SJCRH30 (cell line): ENCODE data around the gene MRPL34. TPM values are rescaled to one million over a fixed set of nuclear protein-coding genes. Genes with fewer than 3 reads are reported as not detected.
A peak's percentile ranks its signal among the peaks of the same experiment; 100 is the strongest.

Experiments
- DNase-seq, 2 experiments: peaks; one replicate each; pipeline ENCODE4 v3.0.0-alpha.2; 2015 to 2020
- H3K27ac ChIP-seq: fragments of 250-450 bp; sonication (Bioruptor Pico); 2 replicates; pipeline ENCODE4 v1.5.1; 2020; ENCODE audit warnings: mild to moderate bottlenecking, moderate library complexity
- H3K27me3 ChIP-seq: fragments of 250-450 bp; sonication (Bioruptor Pico); 2 replicates; pipeline ENCODE4 v1.5.1; 2020; ENCODE audit warnings: mild to moderate bottlenecking, moderate library complexity
- H3K36me3 ChIP-seq: fragments of 250-450 bp; sonication (Bioruptor Pico); 2 replicates; pipeline ENCODE4 v1.5.1; 2020; ENCODE audit warnings: mild to moderate bottlenecking, moderate library complexity
- H3K4me1 ChIP-seq: fragments of 250-450 bp; sonication (Bioruptor Pico); 2 replicates; pipeline ENCODE4 v1.5.1; 2020; ENCODE audit warnings: mild to moderate bottlenecking, moderate library complexity
- H3K4me3 ChIP-seq: fragments of 250-450 bp; sonication (Bioruptor Pico); 2 replicates; pipeline ENCODE4 v1.5.1; 2020; ENCODE audit warnings: mild to moderate bottlenecking, moderate library complexity
- H3K9me3 ChIP-seq: fragments of 250-450 bp; sonication (Bioruptor Pico); replicated peaks from 2 replicates; pipeline ENCODE4 v1.5.1; 2020; ENCODE audit warnings: mild to moderate bottlenecking, moderate library complexity
- total RNA-seq: library from RNA; depleted of rRNA; stranded (reverse); fragments of >200 nt; shearing (Covaris generic); gene quantifications from 2 replicates; pipeline ENCODE4 v1.2.3, GENCODE V29; 2014

The MRPL34 gene
- total RNA-seq, 1 experiment from 2014 or later, result 68.5 TPM

- Histone ChIP-seq H3K9me3 (peaks cover 4% of the 10 kb centered on the region; the same call in 1 of the 2 replicates), H3K27ac (no peak overlapping the region), H3K36me3 (peaks cover 33% of the 10 kb centered on the region), H3K4me3 (no peak overlapping the region), H3K27me3 (no peaks in the 10 kb centered on the region), H3K4me1 (no peaks in the 10 kb centered on the region)
- DNase-seq, result no peak
Measured at GRCh38 chr19:17296273-17296672, 9.4 kb upstream of the MRPL34 start.

GRCh38 chr19:17296976-17297375 lies 8.7 kb upstream of the MRPL34 start:
- Histone ChIP-seq H3K27me3 (no peaks in the 10 kb centered on the region), H3K9me3 (peaks cover 4% of the 10 kb centered on the region; the same call in 1 of the 2 replicates), H3K4me1 (no peaks in the 10 kb centered on the region), H3K27ac (no peak overlapping the region), H3K36me3 (peaks cover 32% of the 10 kb centered on the region), H3K4me3 (no peak overlapping the region)
- no peak for DNase-seq

GRCh38 chr19:17300992-17301619 lies 4.6 kb upstream of the MRPL34 start:
- H3K4me3 ChIP-seq, result no peak overlapping the region
- no peak for DNase-seq
- H3K27ac ChIP-seq, result no peak overlapping the region
- peaks cover 4% of the 10 kb centered on the region; the same call in 1 of the 2 replicates for H3K9me3 ChIP-seq
- peaks cover 13% of the 10 kb centered on the region; the same call in 1 of the 2 replicates for H3K4me1 ChIP-seq
- no peaks in the 10 kb centered on the region for H3K27me3 ChIP-seq
- H3K36me3 ChIP-seq, result peaks cover 18% of the 10 kb centered on the region

- Histone ChIP-seq H3K27ac (peak overlapping the region; percentile 83), H3K36me3 (peaks cover 8% of the 10 kb centered on the region), H3K4me1 (peaks cover 13% of the 10 kb centered on the region; the same call in 1 of the 2 replicates), H3K27me3 (no peaks in the 10 kb centered on the region), H3K9me3 (peaks cover 4% of the 10 kb centered on the region; the same call in 1 of the 2 replicates), H3K4me3 (peak overlapping the region; percentile 83)
- DNase-seq, result peak; percentile 41
Measured at GRCh38 chr19:17302391-17303166, 3.1 kb upstream of the MRPL34 start.

- H3K4me3 ChIP-seq, result peak within 1 kb of the TSS; percentile 83
- 0 out of 2 replicates have a peak, but pooled peaks cover under 1% of the 10 kb centered on the region for H3K9me3 ChIP-seq
- H3K27ac ChIP-seq, result peak within 1 kb of the TSS; percentile 83
- no peaks in the 10 kb centered on the region for H3K27me3 ChIP-seq
- peak; percentile 99 for DNase-seq
- H3K4me1 ChIP-seq, result peaks cover 13% of the 10 kb centered on the region; the same call in 1 of the 2 replicates
- H3K36me3 ChIP-seq, result peaks cover 1% of the 10 kb centered on the region
Measured at GRCh38 chr19:17303167-17303939, 2.3 kb upstream of the MRPL34 start, which contains the start of gene ABHD8. ABHD8 (minus strand) TSS chr19:17303425; CDS start chr19:17301616, 1,809 bp downstream.

- H3K4me3 ChIP-seq, result peak overlapping the region; percentile 83
- no peaks in the 10 kb centered on the region for H3K27me3 ChIP-seq
- H3K27ac ChIP-seq, result peak overlapping the region; percentile 83
- H3K4me1 ChIP-seq, result peaks cover 13% of the 10 kb centered on the region; the same call in 1 of the 2 replicates
- no peaks in the 10 kb centered on the region for H3K9me3 ChIP-seq
- H3K36me3 ChIP-seq, result no peaks in the 10 kb centered on the region; the same call in 1 of the 2 replicates
- DNase-seq, result no peak
Measured at GRCh38 chr19:17303940-17304267, 1.8 kb upstream of the MRPL34 start.

GRCh38 chr19:17304386-17305215 lies 1.1 kb upstream of the MRPL34 start:
- Histone ChIP-seq H3K4me1 (peaks cover 13% of the 10 kb centered on the region; the same call in 1 of the 2 replicates), H3K4me3 (no peak overlapping the region), H3K9me3 (no peaks in the 10 kb centered on the region), H3K27ac (no peak overlapping the region), H3K27me3 (no peaks in the 10 kb centered on the region), H3K36me3 (no peaks in the 10 kb centered on the region)
- no peak for DNase-seq

- Histone ChIP-seq H3K36me3 (no peaks in the 10 kb centered on the region), H3K27ac (no peak overlapping the region)
Measured at GRCh38 chr19:17305216-17305516, 506 bp upstream of the MRPL34 start.

GRCh38 chr19:17306285-17306714 lies 628 bp downstream of the MRPL34 start:
- no peaks in the 10 kb centered on the region for H3K36me3 ChIP-seq
- no peaks in the 10 kb centered on the region for H3K27me3 ChIP-seq
- peaks cover 15% of the 10 kb centered on the region; the same call in 1 of the 2 replicates for H3K4me1 ChIP-seq
- peak overlapping the region; percentile 64 for H3K27ac ChIP-seq
- H3K9me3 ChIP-seq, result no peaks in the 10 kb centered on the region
- no peak for DNase-seq
- H3K4me3 ChIP-seq, result peak overlapping the region; percentile 76

More at GRCh38 chr19:17305216-17305516, 506 bp upstream of the MRPL34 start:
- H3K9me3 ChIP-seq, result no peaks in the 10 kb centered on the region
- no peak overlapping the region for H3K4me3 ChIP-seq
- no peaks in the 10 kb centered on the region for H3K27me3 ChIP-seq
- DNase-seq, result no peak
- peaks cover 13% of the 10 kb centered on the region; the same call in 1 of the 2 replicates for H3K4me1 ChIP-seq

GRCh38 chr19:17307876-17308377 lies 2.3 kb downstream of the MRPL34 start:
- no peaks in the 10 kb centered on the region for H3K9me3 ChIP-seq

GRCh38 chr19:17309198-17309964 lies 3.7 kb downstream of the MRPL34 start, which contains the start of gene DDA1:
DDA1 (plus strand) TSS chr19:17309563; CDS start chr19:17309655, 92 bp downstream.
- Histone ChIP-seq H3K36me3 (peaks cover 8% of the 10 kb centered on the region), H3K27ac (peak within 1 kb of the TSS; percentile 14; the same call in 1 of the 2 replicates), H3K27me3 (no peaks in the 10 kb centered on the region), H3K4me1 (peaks cover 4% of the 10 kb centered on the region; the same call in 1 of the 2 replicates), H3K4me3 (peak within 1 kb of the TSS; percentile 77), H3K9me3 (no peaks in the 10 kb centered on the region)
- DNase-seq, result peak; percentile 100

More at GRCh38 chr19:17307876-17308377, 2.3 kb downstream of the MRPL34 start:
- no peak overlapping the region for H3K4me3 ChIP-seq
- H3K4me1 ChIP-seq, result peaks cover 12% of the 10 kb centered on the region; the same call in 1 of the 2 replicates
- H3K27me3 ChIP-seq, result no peaks in the 10 kb centered on the region
- DNase-seq, result no peak
- H3K27ac ChIP-seq, result no peak overlapping the region
- no peaks in the 10 kb centered on the region; the same call in 1 of the 2 replicates for H3K36me3 ChIP-seq

GRCh38 chr19:17309965-17310461 lies 4.3 kb downstream of the MRPL34 start:
- peak overlapping the region; percentile 77 for H3K4me3 ChIP-seq
- no peaks in the 10 kb centered on the region for H3K9me3 ChIP-seq
- peaks cover 12% of the 10 kb centered on the region for H3K36me3 ChIP-seq
- peak overlapping the region; percentile 14; the same call in 1 of the 2 replicates for H3K27ac ChIP-seq
- H3K27me3 ChIP-seq, result no peaks in the 10 kb centered on the region
- H3K4me1 ChIP-seq, result peaks cover 2% of the 10 kb centered on the region; the same call in 1 of the 2 replicates
- no peak for DNase-seq
